ENCODE results near the gene NEK3.
A peak's percentile ranks its signal among the peaks of the same experiment; 100 is the strongest.

Gene NEK3

GRCh38 chr13:52160506-52160905, 1.1 kb upstream of the NEK3 start:
- peaks cover 0 to 30% (median 24%) of the 10 kb centered on the region in 11 experiments; a peak in 19 of 22 replicates for H3K27me3 ChIP-seq
- no peak overlapping the region for H3K4me3 ChIP-seq
- TF ChIP-seq Cebpa-rat (IDR thresholded peaks at IDR 0.05): no peak
- H3K36me3 ChIP-seq: peaks cover 0 to 11% (median 3%) of the 10 kb centered on the region in 11 experiments; a peak in 10 of 22 replicates
- H3K4me1 ChIP-seq: peaks cover 9 to 53% (median 19%) of the 10 kb centered on the region in 10 experiments; a peak in 19 of 20 replicates
- no peaks in the 10 kb centered on the region for H4K20me1 ChIP-seq
- no peak overlapping the region for H3K9ac ChIP-seq
- no peak overlapping the region for H3K27ac ChIP-seq
- peak overlapping the region in 8 of 11 experiments; percentile 20 to 53 (median 36); a peak in 13 of 22 replicates for H3K4me2 ChIP-seq
- H3K9me3 ChIP-seq (replicated peaks in 1 of 11): no peaks in the 10 kb centered on the region

GRCh38 chr13:52160053-52160452, 656 bp upstream of the NEK3 start:
- peaks cover 0 to 30% (median 24%) of the 10 kb centered on the region in 11 experiments; a peak in 19 of 22 replicates for H3K27me3 ChIP-seq
- peak overlapping the region in 1 of 11 experiments; percentile 86; a peak in 2 of 22 replicates for H3K27ac ChIP-seq
- no peaks in the 10 kb centered on the region for H4K20me1 ChIP-seq
- H3K4me2 ChIP-seq: peak overlapping the region; percentile 65 to 96 (median 87); a peak in 21 of 22 replicates
- H3K36me3 ChIP-seq: peaks cover 0 to 12% (median 0%) of the 10 kb centered on the region in 11 experiments; a peak in 5 of 22 replicates
- no peak for TF ChIP-seq Cebpa-rat (IDR thresholded peaks at IDR 0.05)
- H3K4me3 ChIP-seq: peak overlapping the region in 8 of 10 experiments; percentile 66 to 88 (median 75); a peak in 8 of 20 replicates
- H3K9ac ChIP-seq: peak overlapping the region in 1 of 11 experiments; percentile 85; a peak in 2 of 22 replicates
- no peaks in the 10 kb centered on the region for H3K9me3 ChIP-seq (replicated peaks in 1 of 11)
- H3K4me1 ChIP-seq: peaks cover 9 to 53% (median 19%) of the 10 kb centered on the region in 10 experiments; a peak in 19 of 20 replicates

GRCh38 chr13:52158629-52159158, 703 bp downstream of the NEK3 start:
- no peaks in the 10 kb centered on the region for H3K9me3 ChIP-seq (replicated peaks in 1 of 11)
- TF ChIP-seq Cebpa-rat (IDR thresholded peaks at IDR 0.05): no peak
- H3K9ac ChIP-seq: peak overlapping the region; percentile 71 to 93 (median 80)
- peak overlapping the region; percentile 66 to 88 (median 72) for H3K4me3 ChIP-seq
- peaks cover 9 to 53% (median 19%) of the 10 kb centered on the region in 10 experiments; a peak in 19 of 20 replicates for H3K4me1 ChIP-seq
- peak overlapping the region; percentile 65 to 96 (median 87) for H3K4me2 ChIP-seq
- peak overlapping the region; percentile 58 to 92 (median 70); a peak in 18 of 22 replicates for H3K27ac ChIP-seq
- peaks cover 0 to 30% (median 24%) of the 10 kb centered on the region in 11 experiments; a peak in 19 of 22 replicates for H3K27me3 ChIP-seq
- peaks cover 0 to 16% (median 0%) of the 10 kb centered on the region in 11 experiments; a peak in 3 of 22 replicates for H3K36me3 ChIP-seq
- H4K20me1 ChIP-seq: no peaks in the 10 kb centered on the region

- no peak for TF ChIP-seq Cebpa-rat (IDR thresholded peaks at IDR 0.05)
- peaks cover 0 to 19% (median 0%) of the 10 kb centered on the region in 11 experiments; a peak in 4 of 22 replicates for H3K36me3 ChIP-seq
- H3K4me1 ChIP-seq: peaks cover 9 to 40% (median 19%) of the 10 kb centered on the region in 10 experiments; a peak in 19 of 20 replicates
- peak overlapping the region in 6 of 11 experiments; percentile 1 to 71 (median 21); a peak in 5 of 22 replicates for H3K4me2 ChIP-seq
- no peak overlapping the region for H3K9ac ChIP-seq
- no peaks in the 10 kb centered on the region for H3K9me3 ChIP-seq (replicated peaks in 1 of 11)
- H3K27ac ChIP-seq: no peak overlapping the region
- no peak overlapping the region for H3K4me3 ChIP-seq
- peaks cover 0 to 30% (median 24%) of the 10 kb centered on the region in 11 experiments; a peak in 19 of 22 replicates for H3K27me3 ChIP-seq
- no peaks in the 10 kb centered on the region for H4K20me1 ChIP-seq
These were observed 2.6 kb downstream of the NEK3 start for GRCh38 chr13:52156724-52157261.

GRCh38 chr13:52155177-52155576, 4.2 kb downstream of the NEK3 start:
- Histone ChIP-seq H3K4me1 (peaks cover 9 to 25% (median 16%) of the 10 kb centered on the region in 10 experiments; a peak in 19 of 20 replicates), H3K4me3 (no peak overlapping the region), H3K9ac (no peak overlapping the region), H3K27ac (no peak overlapping the region), H3K27me3 (peaks cover 0 to 30% (median 24%) of the 10 kb centered on the region in 11 experiments; a peak in 19 of 22 replicates), H3K9me3 (replicated peaks in 1 of 11) (no peaks in the 10 kb centered on the region), H3K4me2 (no peak overlapping the region), H3K36me3 (peaks cover 0 to 34% (median 0%) of the 10 kb centered on the region in 11 experiments; a peak in 5 of 22 replicates), H4K20me1 (no peaks in the 10 kb centered on the region)
- no peak for TF ChIP-seq Cebpa-rat (IDR thresholded peaks at IDR 0.05)

GRCh38 chr13:52147225-52147624, 12.2 kb downstream of the NEK3 start:
- TF ChIP-seq Cebpa-rat (IDR thresholded peaks at IDR 0.05): no peak

GRCh38 chr13:52141299-52141698, 18.1 kb downstream of the NEK3 start:
- no peak overlapping the region for H3K4me2 ChIP-seq

More at GRCh38 chr13:52147225-52147624, 12.2 kb downstream of the NEK3 start:
- no peaks in the 10 kb centered on the region for H3K27me3 ChIP-seq
- no peak overlapping the region for H3K4me2 ChIP-seq
- no peaks in the 10 kb centered on the region for H4K20me1 ChIP-seq
- H3K9me3 ChIP-seq (replicated peaks in 1 of 11): peaks cover 0 to 6% (median 0%) of the 10 kb centered on the region in 11 experiments; a peak in 4 of 22 replicates
- no peaks in the 10 kb centered on the region for H3K4me1 ChIP-seq
- no peak overlapping the region for H3K4me3 ChIP-seq
- H3K9ac ChIP-seq: no peak overlapping the region
- H3K27ac ChIP-seq: no peak overlapping the region
- peaks cover 0 to 78% (median 0%) of the 10 kb centered on the region in 11 experiments; a peak in 5 of 22 replicates for H3K36me3 ChIP-seq

GRCh38 chr13:52137489-52137888, 21.9 kb downstream of the NEK3 start:
- no peak overlapping the region for H3K27ac ChIP-seq

More at GRCh38 chr13:52141299-52141698, 18.1 kb downstream of the NEK3 start:
- Histone ChIP-seq H3K4me1 (no peaks in the 10 kb centered on the region), H3K4me3 (no peak overlapping the region), H3K9ac (no peak overlapping the region), H3K9me3 (replicated peaks in 1 of 11) (no peaks in the 10 kb centered on the region), H3K27me3 (no peaks in the 10 kb centered on the region), H4K20me1 (no peaks in the 10 kb centered on the region), H3K36me3 (peaks cover 0 to 62% (median 0%) of the 10 kb centered on the region in 11 experiments; a peak in 4 of 22 replicates), H3K27ac (no peak overlapping the region)
- no peak for TF ChIP-seq Cebpa-rat (IDR thresholded peaks at IDR 0.05)

GRCh38 chr13:52136763-52137162, 22.6 kb downstream of the NEK3 start:
- Histone ChIP-seq H3K4me3 (no peak overlapping the region), H3K27ac (no peak overlapping the region), H3K27me3 (no peaks in the 10 kb centered on the region), H3K4me2 (no peak overlapping the region), H3K9me3 (replicated peaks in 1 of 11) (no peaks in the 10 kb centered on the region), H3K4me1 (no peaks in the 10 kb centered on the region), H3K9ac (no peak overlapping the region), H3K36me3 (peaks cover 0 to 81% (median 0%) of the 10 kb centered on the region in 11 experiments; a peak in 5 of 22 replicates), H4K20me1 (no peaks in the 10 kb centered on the region)
- no peak for TF ChIP-seq Cebpa-rat (IDR thresholded peaks at IDR 0.05)

More at GRCh38 chr13:52137489-52137888, 21.9 kb downstream of the NEK3 start:
- Histone ChIP-seq H4K20me1 (no peaks in the 10 kb centered on the region), H3K36me3 (peaks cover 0 to 74% (median 0%) of the 10 kb centered on the region in 11 experiments; a peak in 4 of 22 replicates), H3K9ac (no peak overlapping the region), H3K4me3 (no peak overlapping the region), H3K4me2 (no peak overlapping the region), H3K27me3 (no peaks in the 10 kb centered on the region), H3K4me1 (no peaks in the 10 kb centered on the region), H3K9me3 (replicated peaks in 1 of 11) (no peaks in the 10 kb centered on the region)
- no peak for TF ChIP-seq Cebpa-rat (IDR thresholded peaks at IDR 0.05)

Data from BLaER1 treated with 17β-estradiol and CSF1 and Interleukin-3, amounts not matched to agents 10 nM and 100 nM (cell line).